GM12878 (cell line): Measurements from ENCODE around the gene C16orf74. TPM values are rescaled to one million over a fixed set of nuclear protein-coding genes. Genes with fewer than 3 reads are reported as not detected.

Experiments
- ATAC-seq: fragments of 200-7000 bp; cut with Tn5 transposase; 3 replicates; pipeline ENCODE4 v1.9.1; 2020; ENCODE audit warnings: mild to moderate bottlenecking, moderate library complexity
- BruUV-seq: library from RNA; stranded (reverse); fragments of 400-500 nt; replicated peaks from 2 replicates; lab custom pipeline; 2021; lab: Mats Ljungman, UMichigan
- CTCF ChIA-PET: fragments of 300-600 bp; sonication (Branson Sonifier 250); formaldehyde crosslinking; extraction: SDS; loops from one replicate; lab custom pipeline; 2021; ENCODE audit warnings: inconsistent platforms; lab: Yijun Ruan, JAX
- POLR2A ChIA-PET: fragments of 350-600 bp; formaldehyde crosslinking; extraction: SDS; loops from one replicate; lab custom pipeline; 2021; ENCODE audit warnings: inconsistent platforms; lab: Charles Lee
- RAD21 ChIA-PET: fragments of 300-600 bp; sonication (Branson Sonifier 250); formaldehyde crosslinking; loops from one replicate; lab custom pipeline; 2023; ENCODE audit warnings: antibody characterized with exemption; ENCODE audit not compliant: unreplicated experiment; lab: Charles Lee
- SMC1A ChIA-PET: fragments of 300-600 bp; sonication (Branson Sonifier 250); formaldehyde crosslinking; loops from one replicate; lab custom pipeline; 2023; ENCODE audit not compliant: unreplicated experiment, uncharacterized antibody; lab: Charles Lee
- DNase-seq: peaks from one replicate; pipeline ENCODE4 v3.0.0-alpha.2; 2011; ENCODE audit warnings: low read depth, low spot score
- FAIRE-seq: peaks from 3 replicates; lab custom pipeline; 2011; peaks lifted over from hg19 to GRCh38; lab: Jason Lieb, UNC
- H2AFZ ChIP-seq: 2 replicates; pipeline ENCODE4 v1.6.0; 2011; ENCODE audit warnings: low read depth, low read length, control low read depth; ENCODE audit not compliant: control insufficient read depth
- H3K27ac ChIP-seq: 2 replicates; pipeline ENCODE4 v1.5.1; 2011; ENCODE audit warnings: control low read depth; ENCODE audit not compliant: control insufficient read depth, insufficient read depth
- H3K27me3 ChIP-seq, 2 experiments: replicated peaks in 1 of 2; 2 replicates each; pipeline versions ENCODE4 v1.6.0 to v1.6.1; 2011; ENCODE audit warnings: low read length in 1 of 2; ENCODE audit not compliant: control insufficient read depth in 2 of 2, insufficient read depth in 2 of 2
- H3K36me3 ChIP-seq, 2 experiments: 2 replicates each; pipeline ENCODE4 v1.5.1; 2011; ENCODE audit warnings: low read length in 1 of 2; ENCODE audit not compliant: control insufficient read depth in 2 of 2, insufficient read depth in 2 of 2
- H3K4me1 ChIP-seq: 2 replicates; pipeline ENCODE4 v1.6.1; 2011; ENCODE audit warnings: mild to moderate bottlenecking, low read length, moderate library complexity, mixed read lengths; ENCODE audit not compliant: control insufficient read depth, insufficient read depth
- H3K4me2 ChIP-seq: 2 replicates; pipeline ENCODE4 v1.6.0; 2011; ENCODE audit warnings: control low read depth; ENCODE audit not compliant: control insufficient read depth, insufficient read depth
- H3K4me3 ChIP-seq: fragments of 200-600 bp; sonication (generic); 2 replicates; pipeline ENCODE4 v1.5.1; 2016
- H3K79me2 ChIP-seq: 2 replicates; pipeline ENCODE4 v1.6.0; 2011; ENCODE audit warnings: low read length; ENCODE audit not compliant: control insufficient read depth, insufficient read depth
- H3K9ac ChIP-seq: 2 replicates; pipeline ENCODE4 v1.8.0; 2011; ENCODE audit warnings: low read length, control low read depth, mixed read lengths; ENCODE audit not compliant: control insufficient read depth, insufficient read depth
- H3K9me3 ChIP-seq: replicated peaks from 3 replicates; pipeline ENCODE4 v1.5.1; 2011; ENCODE audit warnings: mild to moderate bottlenecking, low read length; ENCODE audit not compliant: control insufficient read depth, insufficient read depth
- H4K20me1 ChIP-seq: 2 replicates; pipeline ENCODE4 v1.6.0; 2011; ENCODE audit not compliant: control insufficient read depth, insufficient read depth
- EZH2 ChIP-seq: IDR thresholded peaks from 2 replicates; pipeline ENCODE4 v1.6.1; 2012; ENCODE audit warnings: low read depth, mild to moderate bottlenecking, control low read depth, inconsistent platforms, low read length, borderline replicate concordance; ENCODE audit not compliant: control insufficient read depth
- IRF4 ChIP-seq: IDR thresholded peaks from 2 replicates; pipeline ENCODE4 v1.6.1; 2011; ENCODE audit warnings: low read depth, low read length
- MEF2A ChIP-seq: IDR thresholded peaks from 2 replicates; pipeline ENCODE4 v1.6.1; 2011; ENCODE audit warnings: low read depth, mild to moderate bottlenecking, low read length, moderate library complexity; ENCODE audit not compliant: insufficient read depth
- NFYA ChIP-seq: IDR thresholded peaks from 2 replicates; pipeline ENCODE4 v1.6.1; 2011; ENCODE audit warnings: low read depth, mild to moderate bottlenecking, low read length, improper control_type of control experiment, borderline replicate concordance
- RELB ChIP-seq: fragments of 450-650 bp; IDR thresholded peaks from 2 replicates; pipeline ENCODE4 v1.6.1; 2017; ENCODE audit warnings: low read depth, mild to moderate bottlenecking, moderate library complexity
- SMC3 ChIP-seq: IDR thresholded peaks from 2 replicates; pipeline ENCODE4 v1.6.1; 2011; ENCODE audit warnings: low read length, improper control_type of control experiment, borderline replicate concordance
- SP1 ChIP-seq: IDR thresholded peaks from one replicate; pipeline ENCODE4 v1.6.1; 2011; ENCODE audit warnings: low read depth, low read length
- USF1 ChIP-seq: IDR thresholded peaks from 2 replicates; pipeline ENCODE4 v1.6.1; 2011; ENCODE audit warnings: borderline replicate concordance, low read depth, mild to moderate bottlenecking, moderate library complexity, mixed read lengths, low read length; ENCODE audit not compliant: insufficient read depth; ENCODE audit errors: extremely low read length
- ZNF274 ChIP-seq: IDR thresholded peaks from one replicate; pipeline ENCODE4 v1.8.0; 2011; ENCODE audit not compliant: insufficient read length, insufficient read depth
- ZNF622 ChIP-seq: fragments of 450-650 bp; IDR thresholded peaks from 2 replicates; pipeline ENCODE4 v1.6.1; 2017; ENCODE audit warnings: mild to moderate bottlenecking, inconsistent platforms
- WGBS: methylation state at CpG from one replicate; pipeline ENCODE4 v1.1.6; 2016; ENCODE audit warnings: low lambda C conversion rate; ENCODE audit not compliant: insufficient replicate concordance, insufficient coverage; ENCODE audit errors: missing lambda C conversion rate; 5-methylcytosine and 5-hydroxymethylcytosine counted together
- in situ Hi-C: fragments of 300-500 bp; cut with MboI; formaldehyde crosslinking; loops from 9 replicates; pipeline ENCODE4 v1.14.3; 2018; ENCODE audit warnings: mixed read lengths
- intact Hi-C: fragments of 100-400 bp; cut with micrococcal nuclease; formaldehyde crosslinking; loops from one replicate; pipeline ENCODE4 v1.14.2; 2022; ENCODE audit not compliant: unreplicated experiment
- polyA plus RNA-seq, 11 experiments: library from polyadenylated mRNA; depleted of rRNA in 4 of 11; unstranded in 6 of 11; stranded (reverse) in 5 of 11; fragments of >200 nt; fragmentation: Nextera tagmentation in 4 of 11; fragmentation: Illumina TruSeq in 1 of 11; extraction: Ambion mirVana in 4 of 11; extraction: Trizol in 1 of 11; gene quantifications; 1 replicate in 1 of 11; 2 replicates in 10 of 11; pipeline versions ENCODE4 v1.2.1 to v1.2.3, GENCODE V29; 2011 to 2016; ENCODE audit warnings: inconsistent platforms in 2 of 11, missing spikeins in 2 of 11, low read depth in 1 of 11
- total RNA-seq, 4 experiments: library from RNA; depleted of rRNA in 3 of 4; stranded (reverse); fragments of >200 nt in 3 of 4; fragmentation: Illumina TruSeq in 1 of 4; extraction: Trizol in 1 of 4; gene quantifications; 2 replicates each; pipeline versions ENCODE4 v1.2.1 to v1.2.3, GENCODE V29; 2013 to 2021

Gene C16orf74
- total and polyA plus RNA-seq, 10 of the 15 experiments (the other 5 are each of a cell fraction or from before 2014, with no cell fraction given) = 0.23 to 20.1 (median 6.8) TPM

- in situ Hi-C loops (no loop called here), intact Hi-C loops (no loop called here)
- FAIRE-seq (no peak), DNase-seq (no peak), ATAC-seq (no peak)
- POLR2A ChIA-PET = no interaction called here
- no peaks in the 10 kb centered on the region for H4K20me1 ChIP-seq
- no peaks in the 10 kb centered on the region for H3K27me3 ChIP-seq
- H3K4me3 ChIP-seq = no peak overlapping the region
- RAD21 ChIA-PET = no interaction called here
- H2AFZ ChIP-seq = no peak overlapping the region
- CTCF ChIA-PET = no interaction called here
- peaks cover 17% of the 10 kb centered on the region for H3K4me1 ChIP-seq
- H3K9me3 ChIP-seq = no peaks in the 10 kb centered on the region
- no peak overlapping the region for H3K9ac ChIP-seq
- H3K36me3 ChIP-seq = no peaks in the 10 kb centered on the region
- TF ChIP-seq EZH2 (no peak), MEF2A (no peak), SMC3 (no peak), NFYA (no peak), IRF4 (no peak), ZNF274 (no peak), SP1 (no peak), RELB (no peak), USF1 (no peak), ZNF622 (no peak)
- BruUV-seq = no TSS peak
- no peak overlapping the region for H3K27ac ChIP-seq
- H3K79me2 ChIP-seq = no peaks in the 10 kb centered on the region
- no peak overlapping the region for H3K4me2 ChIP-seq
- 72% methylated on average over 12 of the region's 12 CpGs for WGBS
- SMC1A ChIA-PET = no interaction called here
Observed at GRCh38 chr16:85762970-85763369, 12.1 kb upstream of the C16orf74 start.
